Left lung (tissue), 10 donors: ENCODE results near the gene CCAR1. TPM values are rescaled to one million over a fixed set of nuclear protein-coding genes. Genes with fewer than 3 reads are reported as not detected.
A peak's percentile ranks its signal among the peaks of the same experiment; 100 is the strongest.
"Not testable (repeated sequence)": the region's sequence is repeated elsewhere in the genome, so short reads cannot be mapped to it uniquely, and the experiment has no call there.

Experiments
- ATAC-seq: fragments of 200-7000 bp; cut with Tn5 transposase; one replicate; pipeline ENCODE4 v1.9.1; 2020; ENCODE audit warnings: moderate library complexity
- DNase-seq, 4 donors: peaks; one replicate each; pipeline ENCODE4 v3.0.0-alpha.2; 2013 to 2020
- H3K27ac ChIP-seq, 2 donors: fragments of 200-600 bp; sonication (generic) in 1 of 2; one replicate each; pipeline versions ENCODE4 v1.5.0 to v1.8.0; 2020 to 2021
- H3K27me3 ChIP-seq, 2 donors: fragments of 200-600 bp; sonication (generic) in 1 of 2; one replicate each; pipeline versions ENCODE4 v1.5.0 to v1.8.0; 2020 to 2021
- H3K36me3 ChIP-seq, 2 donors: fragments of 200-600 bp; sonication (generic) in 1 of 2; one replicate each; pipeline versions ENCODE4 v1.5.0 to v1.8.0; 2020 to 2021
- H3K4me1 ChIP-seq, 2 donors: fragments of 200-600 bp; one replicate each; pipeline ENCODE4 v1.8.0; 2021
- H3K4me3 ChIP-seq, 2 donors: fragments of 200-600 bp; sonication (generic) in 1 of 2; one replicate each; pipeline versions ENCODE4 v1.5.0 to v1.8.0; 2020 to 2021; ENCODE audit warnings: mild to moderate bottlenecking in 1 of 2
- H3K9me3 ChIP-seq, 2 donors: fragments of 200-600 bp; sonication (generic) in 1 of 2; one replicate each; pipeline versions ENCODE4 v1.5.0 to v1.8.0; 2020 to 2021
- intact Hi-C, 2 donors: fragments of 100-400 bp; cut with DNase I; formaldehyde crosslinking; loops; one replicate each; pipeline versions ENCODE4 v1.11.2 to v1.14.2; 2022
- polyA plus RNA-seq, 6 donors: library from polyadenylated mRNA; unstranded; fragments of 120-200 nt; gene quantifications; one replicate each; pipeline ENCODE4 v1.2.1, GENCODE V29; 2013; ENCODE audit not compliant: insufficient read length in 6 of 6
- total RNA-seq, 2 donors: library from RNA; stranded (reverse); fragmentation: NEBNext Ultra II Directional; extraction: Animal tissue kit (Norgen Biotek cat#: 25700); gene quantifications; one replicate each; pipeline ENCODE4 v1.2.1, GENCODE V29; 2021
- TF ChIP-seq, protein P1 (sequence below), 2 donors: fragments of 200-600 bp; sonication (generic) in 1 of 2; IDR thresholded peaks; one replicate each; pipeline versions ENCODE4 v1.5.0 to v1.8.0; 2021; ENCODE audit warnings: antibody characterized with exemption in 2 of 2
- donor health status: DM: no; HTN: yes; CAD: no.
- donor health status: DM: no; HTN: no; CAD: no.

The CCAR1 gene
- total and polyA plus RNA-seq, 8 donors: 44.5 to 227 (median 181) TPM

DNA sequence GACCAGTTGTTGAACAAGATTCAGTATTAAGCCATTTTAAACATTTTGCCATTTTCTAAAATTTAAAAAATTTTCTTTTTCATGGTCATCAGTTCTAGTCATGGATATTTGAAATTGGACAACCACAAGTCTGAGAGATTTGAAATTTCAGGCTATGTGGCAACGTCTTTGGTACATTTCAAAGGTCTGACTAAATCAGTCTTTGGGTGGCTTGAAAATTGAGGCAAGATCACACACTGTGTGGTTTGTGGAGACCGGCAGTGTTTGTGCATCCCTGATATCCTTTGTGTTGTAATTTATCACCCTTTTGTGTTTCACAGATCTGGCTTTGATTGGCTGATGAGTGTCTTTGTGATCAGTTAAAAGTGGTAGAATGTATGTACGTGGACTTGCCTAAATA, 35.7 kb downstream of the CCAR1 start:
- intact Hi-C loops: no loop called here
- DNase-seq: no peak
- Histone ChIP-seq H3K4me3 (no peak overlapping the region), H3K36me3 (peaks cover 0 to 100% of the 10 kb centered on the region in 2 donors), H3K27me3 (no peaks in the 10 kb centered on the region), H3K9me3 (no peaks in the 10 kb centered on the region), H3K27ac (no peak overlapping the region), H3K4me1 (no peaks in the 10 kb centered on the region)
- ATAC-seq: no peak
- TF ChIP-seq, protein P1, sequence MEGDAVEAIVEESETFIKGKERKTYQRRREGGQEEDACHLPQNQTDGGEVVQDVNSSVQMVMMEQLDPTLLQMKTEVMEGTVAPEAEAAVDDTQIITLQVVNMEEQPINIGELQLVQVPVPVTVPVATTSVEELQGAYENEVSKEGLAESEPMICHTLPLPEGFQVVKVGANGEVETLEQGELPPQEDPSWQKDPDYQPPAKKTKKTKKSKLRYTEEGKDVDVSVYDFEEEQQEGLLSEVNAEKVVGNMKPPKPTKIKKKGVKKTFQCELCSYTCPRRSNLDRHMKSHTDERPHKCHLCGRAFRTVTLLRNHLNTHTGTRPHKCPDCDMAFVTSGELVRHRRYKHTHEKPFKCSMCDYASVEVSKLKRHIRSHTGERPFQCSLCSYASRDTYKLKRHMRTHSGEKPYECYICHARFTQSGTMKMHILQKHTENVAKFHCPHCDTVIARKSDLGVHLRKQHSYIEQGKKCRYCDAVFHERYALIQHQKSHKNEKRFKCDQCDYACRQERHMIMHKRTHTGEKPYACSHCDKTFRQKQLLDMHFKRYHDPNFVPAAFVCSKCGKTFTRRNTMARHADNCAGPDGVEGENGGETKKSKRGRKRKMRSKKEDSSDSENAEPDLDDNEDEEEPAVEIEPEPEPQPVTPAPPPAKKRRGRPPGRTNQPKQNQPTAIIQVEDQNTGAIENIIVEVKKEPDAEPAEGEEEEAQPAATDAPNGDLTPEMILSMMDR (IDR thresholded peaks at IDR 0.05): no peak

DNA sequence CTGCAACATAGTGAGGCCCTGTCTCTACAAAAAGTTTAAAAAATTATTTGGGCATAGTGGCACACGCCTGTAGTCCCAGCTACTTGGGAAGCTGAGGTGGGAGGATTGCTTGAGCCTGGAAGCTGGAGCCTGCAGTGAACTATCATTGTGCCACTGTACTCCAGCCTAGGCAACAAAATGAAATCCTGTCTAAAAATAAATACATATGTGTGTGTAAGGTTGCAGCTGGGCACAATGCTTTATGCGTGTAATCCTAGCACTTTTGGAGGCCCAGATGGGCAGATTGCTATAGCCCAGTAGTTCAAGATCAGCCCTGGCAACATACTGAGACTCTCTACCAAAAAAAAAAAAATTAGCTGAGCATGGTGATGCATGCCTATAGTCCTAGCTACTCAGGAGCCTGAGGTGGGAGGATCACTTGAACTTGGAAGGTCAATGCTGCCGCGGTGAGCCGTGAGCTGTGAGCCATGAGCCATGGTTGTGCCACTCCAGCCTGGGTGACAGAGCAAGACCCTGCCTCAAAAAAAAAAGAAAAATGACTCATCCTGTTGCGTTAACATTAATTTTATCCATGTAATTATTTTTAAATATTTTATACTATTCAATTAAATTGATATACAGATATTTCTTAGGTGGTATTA, 38.3 kb downstream of the CCAR1 start:
- Histone ChIP-seq H3K36me3 (peaks cover 0 to 100% of the 10 kb centered on the region in 2 donors), H3K4me1 (no peaks in the 10 kb centered on the region), H3K27ac (no peak overlapping the region), H3K27me3 (no peaks in the 10 kb centered on the region), H3K9me3 (no peaks in the 10 kb centered on the region), H3K4me3 (no peak overlapping the region)
- no peak for ATAC-seq
- TF ChIP-seq, protein P1 (IDR thresholded peaks at IDR 0.05): no peak
- DNase-seq: no peak
- intact Hi-C loops: no loop called here

DNA sequence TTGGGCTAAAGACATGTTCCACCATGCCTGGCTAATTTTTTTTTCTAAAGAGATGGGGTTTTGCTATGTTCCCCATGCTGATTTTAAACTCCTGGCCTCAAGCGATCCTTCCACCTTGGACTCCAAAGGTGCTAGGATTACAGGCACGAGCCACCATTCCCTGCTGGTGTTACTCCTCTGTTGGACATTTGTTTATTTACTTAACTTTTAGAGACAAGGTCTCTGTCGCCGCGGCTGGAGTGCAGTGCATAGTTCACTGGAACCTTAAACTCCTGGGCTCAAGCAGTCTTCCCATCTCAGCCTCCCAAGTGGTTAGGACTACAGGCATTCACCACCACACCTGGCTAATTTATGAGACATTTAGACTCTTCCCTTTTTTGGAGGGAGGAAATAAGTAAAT, 38.9 kb downstream of the CCAR1 start:
- DNase-seq: peak in 1 of 4 donors; percentile 37

DNA sequence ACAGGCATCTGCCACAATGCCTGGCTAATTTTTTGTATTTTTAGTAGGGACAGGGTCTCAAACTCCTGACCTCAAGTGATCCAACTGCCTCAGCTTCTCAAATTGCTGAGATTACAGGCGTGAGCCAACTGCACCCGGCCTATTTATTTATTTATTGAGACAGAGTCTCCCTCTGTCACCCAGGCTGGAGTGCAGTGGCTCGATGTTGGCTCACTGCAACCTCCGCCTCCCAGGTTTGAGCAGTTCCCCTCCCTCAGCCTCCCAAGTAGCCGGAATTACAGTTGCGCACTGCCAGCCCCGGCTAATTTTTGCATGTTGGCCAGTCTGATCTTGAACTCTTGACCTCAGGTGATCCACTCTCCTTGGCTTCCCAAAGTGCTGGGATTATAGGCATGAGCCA, 46.4 kb downstream of the CCAR1 start:
- DNase-seq: peak in 1 of 4 donors; percentile 41
- H3K4me1 ChIP-seq, intact Hi-C loops, H3K27me3 ChIP-seq, H3K27ac ChIP-seq, H3K4me3 ChIP-seq, ATAC-seq, H3K9me3 ChIP-seq: not testable (repeated sequence)
- H3K36me3 ChIP-seq: peaks cover 12 to 100% of the 10 kb centered on the region in 2 donors

More for the DNA sequence above, 38.9 kb downstream of the CCAR1 start:
- TF ChIP-seq, protein P1 (IDR thresholded peaks at IDR 0.05): no peak
- ATAC-seq: no peak
- Histone ChIP-seq H3K4me3 (no peak overlapping the region), H3K27ac (no peak overlapping the region), H3K9me3 (no peaks in the 10 kb centered on the region), H3K27me3 (no peaks in the 10 kb centered on the region), H3K36me3 (peaks cover 0 to 100% of the 10 kb centered on the region in 2 donors), H3K4me1 (no peaks in the 10 kb centered on the region)
- intact Hi-C loops: no loop called here

DNA sequence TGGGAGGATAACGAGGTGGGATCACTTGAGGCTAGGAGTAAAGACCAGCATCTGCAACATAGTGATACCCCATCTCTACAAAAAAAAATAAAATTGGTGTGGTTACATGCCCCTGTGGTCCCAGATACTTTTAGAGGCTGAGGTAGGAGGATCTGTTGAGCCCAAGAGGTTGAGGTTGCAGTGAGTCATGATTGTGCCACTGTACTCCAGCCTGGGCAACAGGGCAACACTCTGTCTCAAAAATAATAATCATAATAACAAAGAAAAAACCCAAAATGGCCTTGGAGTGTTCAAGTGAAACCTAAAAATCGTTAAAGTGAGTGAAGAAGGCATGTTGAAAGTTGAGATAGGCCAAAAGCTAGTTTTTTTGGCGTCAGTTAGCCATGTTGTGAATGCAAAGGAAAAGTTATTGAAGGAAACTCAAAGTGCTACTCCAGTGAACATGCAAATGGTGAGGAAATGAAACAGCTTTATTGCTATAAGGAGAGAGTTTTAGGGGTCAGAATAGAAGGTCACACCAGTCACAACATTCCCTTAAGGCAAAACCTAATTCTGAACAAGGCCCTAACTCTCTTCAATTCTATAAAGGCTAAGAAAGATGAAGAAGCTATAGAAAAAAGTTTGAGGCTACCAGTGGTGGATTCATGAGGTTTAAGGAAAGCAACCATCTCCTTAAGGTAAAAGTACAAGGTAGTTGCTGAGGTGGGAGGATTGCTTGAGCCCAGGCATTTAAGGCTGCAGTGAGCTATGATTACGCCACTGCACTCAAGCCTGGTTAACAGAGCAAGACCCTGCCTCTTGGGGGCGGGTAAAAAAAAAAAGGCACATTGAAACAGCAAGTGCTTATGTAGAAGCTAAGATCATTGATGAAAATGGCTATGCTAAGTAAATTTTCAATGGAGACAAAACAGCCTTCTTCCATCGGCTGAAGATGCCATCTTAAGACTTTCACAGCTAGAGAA, 60.9 kb downstream of the CCAR1 start:
- DNase-seq (no peak), ATAC-seq (no peak)
- H3K27ac ChIP-seq: no peak overlapping the region
- no peak overlapping the region for H3K4me3 ChIP-seq
- TF ChIP-seq, protein P1 (IDR thresholded peaks at IDR 0.05): no peak
- H3K27me3 ChIP-seq: no peaks in the 10 kb centered on the region
- no peaks in the 10 kb centered on the region for H3K4me1 ChIP-seq
- peaks cover 6 to 100% of the 10 kb centered on the region in 2 donors for H3K36me3 ChIP-seq
- H3K9me3 ChIP-seq: no peaks in the 10 kb centered on the region
- intact Hi-C loops: no loop called here
